ENCODE results near the gene SMAD4. TPM values are rescaled to one million over a fixed set of nuclear protein-coding genes. Genes with fewer than 3 reads are reported as not detected.
A peak's percentile ranks its signal among the peaks of the same experiment; 100 is the strongest.

Gene SMAD4
- total and polyA plus RNA-seq, 2 of the 13 experiments (the other 11 are each of a cell fraction or from before 2014, with no cell fraction given) = 70.2 to 72.0 TPM

- TF ChIP-seq CENPX (CRISPR knock-in tag; IDR thresholded peaks at IDR 0.05) = no peak
- TF ChIP-seq ZFX (CRISPR knock-in tag; IDR thresholded peaks at IDR 0.05; ENCODE audit: low read depth) = peak; percentile 66
- TF ChIP-seq HIC2 (CRISPR knock-in tag; IDR thresholded peaks at IDR 0.05; ENCODE audit: low read depth) = no peak
- no peak for TF ChIP-seq PCBP1 (IDR thresholded peaks at IDR 0.05; ENCODE audit: borderline replicate concordance, low read depth, low read length)
- no peak for TF ChIP-seq DNMT3B (CRISPR knock-in tag; conservative IDR thresholded peaks at IDR 0.05)
- TF ChIP-seq ETS1 (CRISPR knock-in tag; IDR thresholded peaks at IDR 0.05) = no peak
- TF ChIP-seq ZNF441 (CRISPR knock-in tag; IDR thresholded peaks at IDR 0.05; ENCODE audit: borderline replicate concordance) = peak; percentile 96
- no peak for TF ChIP-seq DDIT3 (CRISPR knock-in tag; IDR thresholded peaks at IDR 0.05)
- no peak for TF ChIP-seq GLI4 (CRISPR knock-in tag; IDR thresholded peaks at IDR 0.05; ENCODE audit: borderline replicate concordance)
- no peak for TF ChIP-seq ZBTB39 (CRISPR knock-in tag; IDR thresholded peaks at IDR 0.05)
- TF ChIP-seq ZNF720 (CRISPR knock-in tag; IDR thresholded peaks at IDR 0.05) = no peak
- TF ChIP-seq MLLT10 (CRISPR knock-in tag; IDR thresholded peaks at IDR 0.05) = no peak
- TF ChIP-seq TSC22D2 (CRISPR knock-in tag; IDR thresholded peaks at IDR 0.05; ENCODE audit: borderline replicate concordance) = no peak
- TF ChIP-seq SP2 (CRISPR knock-in tag; IDR thresholded peaks at IDR 0.05) = no peak
- peak; percentile 55 for TF ChIP-seq ARNT2 (CRISPR knock-in tag; IDR thresholded peaks at IDR 0.05; ENCODE audit: low read depth)
- TF ChIP-seq ZNF792 (CRISPR knock-in tag; IDR thresholded peaks at IDR 0.05) = no peak
- TF ChIP-seq ZNF138 (CRISPR knock-in tag; IDR thresholded peaks at IDR 0.05; ENCODE audit: low read depth) = no peak
- TF ChIP-seq STAG1 (CRISPR knock-in tag; IDR thresholded peaks at IDR 0.05) = no peak
- no peak for TF ChIP-seq ZNF275 (CRISPR knock-in tag; IDR thresholded peaks at IDR 0.05; ENCODE audit: borderline replicate concordance)
Measured at GRCh38 chr18:51038110-51038509, 8.1 kb downstream of the SMAD4 start (continued).
